Adrenal gland (tissue), 12 donors: Measurements from ENCODE around the gene MID1IP1. TPM values are rescaled to one million over a fixed set of nuclear protein-coding genes. Genes with fewer than 3 reads are reported as not detected.

Source experiments
- DNase-seq, 7 donors: peaks; one replicate each; pipeline ENCODE4 v3.0.0-alpha.2; 2019 to 2020
- H3K27ac ChIP-seq, 5 donors: fragments of 200-600 bp; sonication (generic) in 4 of 5; 1 replicate in 3 of 5; 2 replicates in 2 of 5; pipeline versions ENCODE4 v1.5.1 to v1.8.0; 2016 to 2020; ENCODE audit warnings: mild to moderate bottlenecking in 1 of 5
- H3K27me3 ChIP-seq: fragments of 200-600 bp; 2 replicates; pipeline ENCODE4 v1.8.0; 2021
- H3K36me3 ChIP-seq, 2 donors: fragments of 200-600 bp; replicated peaks in 1 of 2; 1 replicate in 1 of 2; 2 replicates in 1 of 2; pipeline versions ENCODE4 v1.5.1 to v1.8.0; 2018 to 2022
- H3K4me1 ChIP-seq, 2 donors: fragments of 200-600 bp; replicated peaks in 1 of 2; 1 replicate in 1 of 2; 2 replicates in 1 of 2; pipeline versions ENCODE4 v1.5.1 to v1.8.0; 2018 to 2021
- H3K4me3 ChIP-seq, 4 donors: fragments of 200-600 bp; sonication (generic) in 3 of 4; one replicate each; pipeline ENCODE4 v1.5.1; 2016 to 2018
- H3K9me3 ChIP-seq, 3 donors: fragments of 200-600 bp; sonication (generic) in 1 of 3; replicated peaks in 1 of 3; 1 replicate in 2 of 3; 2 replicates in 1 of 3; pipeline versions ENCODE4 v1.5.1 to v1.8.0; 2016 to 2021
- POLR2A ChIP-seq, 2 donors: fragments of 450-650 bp; IDR thresholded peaks; one replicate each; pipeline ENCODE4 v1.6.1; 2017; ENCODE audit warnings: antibody characterized with exemption in 2 of 2, mild to moderate bottlenecking in 2 of 2, moderate library complexity in 1 of 2
- WGBS, 4 donors: extraction: QIAGEN DNeasy Blood & Tissue Kit in 2 of 4; methylation state at CpG; one replicate each; pipeline versions ENCODE4 v1.1.5 to v1.1.7; 2013 to 2017; 5-methylcytosine and 5-hydroxymethylcytosine counted together
- intact Hi-C, 2 donors: fragments of 100-400 bp; cut with DNase I; formaldehyde crosslinking; loops; one replicate each; pipeline versions ENCODE4 v1.14.1 to v1.15.0; 2022 to 2023
- polyA plus RNA-seq, 3 donors: library from polyadenylated mRNA; stranded (reverse); fragments of 200-250 nt in 2 of 3; fragments of 350-450 nt in 1 of 3; fragmentation: Illumina TruSeq in 1 of 3; extraction: RNeasy Lipid Tissue Mini Kit (QIAGEN cat#74804) in 1 of 3; gene quantifications; one replicate each; pipeline ENCODE4 v1.2.3, GENCODE V29; 2013 to 2014
- total RNA-seq, 9 donors: library from RNA; depleted of rRNA in 4 of 9; stranded (reverse); fragments of >200 nt in 4 of 9; fragments of 120-200 nt in 1 of 9; fragmentation: NEBNext Ultra II Directional in 1 of 9; extraction: Animal tissue kit (Norgen Biotek cat#: 25700) in 1 of 9; gene quantifications; one replicate each; pipeline versions ENCODE4 v1.1.0 to v1.2.4, GENCODE V29; 2013 to 2023
- TF ChIP-seq, protein P1 (sequence below), 6 experiments: fragments of 450-650 bp in 4 of 6; fragments of 200-600 bp in 2 of 6; sonication (generic) in 1 of 6; IDR thresholded peaks; 1 replicate in 5 of 6; 2 replicates in 1 of 6; pipeline versions ENCODE4 v1.5.1 to v1.8.0; 2016 to 2021; ENCODE audit warnings: antibody characterized with exemption in 6 of 6, mild to moderate bottlenecking in 2 of 6, moderate library complexity in 1 of 6
- donor health status: healthy with polysubstance abuse.
- donor health status: Bipolar disorder and iron deficiency.
- donor health status: DM: yes; HTN: yes; CAD: no.
- donor health status: DM: no; HTN: no; CAD: no.
- donor health status: DM: no; HTN: no; CAD: no.
- donor health status: DM: yes; HTN: yes; CAD: no.

MID1IP1 gene
- total and polyA plus RNA-seq, 12 donors = 16.8 to 106 (median 50.6) TPM

DNA sequence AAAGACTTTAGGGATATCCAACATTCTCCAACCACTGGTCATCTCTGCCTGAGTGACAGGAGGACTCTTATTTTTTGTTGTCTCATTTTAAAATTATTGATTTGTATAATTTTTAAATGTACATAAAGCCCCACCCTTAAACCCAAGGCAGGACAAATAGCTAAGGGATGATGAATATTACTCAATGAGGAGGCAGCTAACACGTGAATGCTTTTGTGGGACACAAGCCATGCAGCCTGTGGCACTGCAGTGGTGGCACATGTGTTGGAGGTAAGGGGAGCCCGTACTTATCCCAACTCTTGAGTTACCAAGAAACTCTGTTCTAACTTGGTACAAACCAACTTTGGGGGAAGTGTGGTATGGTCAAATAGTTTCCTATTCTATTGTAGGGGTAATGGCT lies 19.5 kb downstream of the MID1IP1 start:
- no peak for DNase-seq
- Histone ChIP-seq H3K4me1 (no peaks in the 10 kb centered on the region), H3K27ac (no peak overlapping the region), H3K36me3 (no peaks in the 10 kb centered on the region), H3K27me3 (no peaks in the 10 kb centered on the region), H3K4me3 (no peak overlapping the region), H3K9me3 (no peaks in the 10 kb centered on the region)
- 69 to 94% (median 83%) methylated on average over 2 of the region's 2 CpGs for WGBS, 4 donors
- TF ChIP-seq, protein P1, sequence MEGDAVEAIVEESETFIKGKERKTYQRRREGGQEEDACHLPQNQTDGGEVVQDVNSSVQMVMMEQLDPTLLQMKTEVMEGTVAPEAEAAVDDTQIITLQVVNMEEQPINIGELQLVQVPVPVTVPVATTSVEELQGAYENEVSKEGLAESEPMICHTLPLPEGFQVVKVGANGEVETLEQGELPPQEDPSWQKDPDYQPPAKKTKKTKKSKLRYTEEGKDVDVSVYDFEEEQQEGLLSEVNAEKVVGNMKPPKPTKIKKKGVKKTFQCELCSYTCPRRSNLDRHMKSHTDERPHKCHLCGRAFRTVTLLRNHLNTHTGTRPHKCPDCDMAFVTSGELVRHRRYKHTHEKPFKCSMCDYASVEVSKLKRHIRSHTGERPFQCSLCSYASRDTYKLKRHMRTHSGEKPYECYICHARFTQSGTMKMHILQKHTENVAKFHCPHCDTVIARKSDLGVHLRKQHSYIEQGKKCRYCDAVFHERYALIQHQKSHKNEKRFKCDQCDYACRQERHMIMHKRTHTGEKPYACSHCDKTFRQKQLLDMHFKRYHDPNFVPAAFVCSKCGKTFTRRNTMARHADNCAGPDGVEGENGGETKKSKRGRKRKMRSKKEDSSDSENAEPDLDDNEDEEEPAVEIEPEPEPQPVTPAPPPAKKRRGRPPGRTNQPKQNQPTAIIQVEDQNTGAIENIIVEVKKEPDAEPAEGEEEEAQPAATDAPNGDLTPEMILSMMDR (IDR thresholded peaks at IDR 0.05) = no peak
- no peak for TF ChIP-seq POLR2A (IDR thresholded peaks at IDR 0.05)
- intact Hi-C loops = no loop called here

DNA sequence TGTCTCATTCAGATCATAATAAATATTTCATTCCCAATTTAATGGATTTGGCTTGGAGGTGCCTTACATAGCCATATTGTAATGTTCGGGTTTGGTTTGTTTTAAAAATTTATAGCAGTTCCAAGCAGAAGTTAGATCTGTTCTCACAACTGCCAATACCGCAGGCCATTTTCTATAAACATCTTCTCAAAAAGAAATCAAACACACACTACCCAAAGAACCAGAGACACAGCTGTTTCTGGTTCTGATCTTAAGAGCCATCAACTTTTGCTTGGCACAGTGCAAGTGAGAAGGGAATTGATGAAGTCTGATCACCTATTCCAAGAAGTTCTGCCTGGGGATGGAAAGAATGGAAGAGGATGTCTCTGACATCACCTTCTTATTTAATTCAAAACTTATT lies 22.9 kb downstream of the MID1IP1 start:
- peaks cover 17% of the 10 kb centered on the region for H3K27me3 ChIP-seq
- WGBS, 4 donors = 78 to 100% (median 92%) methylated on average over 2 of the region's 2 CpGs

DNA sequence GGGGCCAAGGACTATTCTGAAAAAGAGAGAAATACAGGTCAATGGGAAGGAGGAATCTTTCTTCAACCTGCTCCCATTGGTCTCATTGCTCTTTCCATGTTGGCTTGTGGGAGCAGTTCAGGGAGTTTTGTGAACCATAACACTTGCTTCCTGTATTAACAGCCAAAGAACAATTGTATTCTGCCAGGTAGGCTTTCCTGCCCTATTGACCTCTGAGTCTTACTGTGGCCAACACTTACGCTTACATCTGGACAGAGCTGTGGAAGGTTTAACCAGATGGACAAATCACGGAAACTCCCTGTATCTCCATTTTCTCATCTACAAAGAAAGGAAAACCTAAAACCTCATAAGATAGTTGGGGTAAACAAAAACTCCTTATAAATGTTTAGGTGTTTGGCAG lies 30.7 kb downstream of the MID1IP1 start:
- Histone ChIP-seq H3K27me3 (peaks cover 17% of the 10 kb centered on the region), H3K36me3 (no peaks in the 10 kb centered on the region), H3K4me3 (no peak overlapping the region), H3K27ac (no peak overlapping the region), H3K4me1 (no peaks in the 10 kb centered on the region), H3K9me3 (no peaks in the 10 kb centered on the region)
- intact Hi-C loops = no loop called here
- DNase-seq = no peak
- no peak for TF ChIP-seq POLR2A (IDR thresholded peaks at IDR 0.05)
- TF ChIP-seq, protein P1 (IDR thresholded peaks at IDR 0.05) = no peak
- WGBS, 4 donors = 79 to 100% (median 86%) methylated on average over 2 of the region's 2 CpGs

More for the DNA sequence above, 22.9 kb downstream of the MID1IP1 start:
- Histone ChIP-seq H3K27ac (no peak overlapping the region), H3K4me3 (no peak overlapping the region), H3K36me3 (no peaks in the 10 kb centered on the region), H3K9me3 (no peaks in the 10 kb centered on the region), H3K4me1 (no peaks in the 10 kb centered on the region)
- intact Hi-C loops = no loop called here
- DNase-seq = no peak
- TF ChIP-seq, protein P1 (IDR thresholded peaks at IDR 0.05) = no peak
- no peak for TF ChIP-seq POLR2A (IDR thresholded peaks at IDR 0.05)

DNA sequence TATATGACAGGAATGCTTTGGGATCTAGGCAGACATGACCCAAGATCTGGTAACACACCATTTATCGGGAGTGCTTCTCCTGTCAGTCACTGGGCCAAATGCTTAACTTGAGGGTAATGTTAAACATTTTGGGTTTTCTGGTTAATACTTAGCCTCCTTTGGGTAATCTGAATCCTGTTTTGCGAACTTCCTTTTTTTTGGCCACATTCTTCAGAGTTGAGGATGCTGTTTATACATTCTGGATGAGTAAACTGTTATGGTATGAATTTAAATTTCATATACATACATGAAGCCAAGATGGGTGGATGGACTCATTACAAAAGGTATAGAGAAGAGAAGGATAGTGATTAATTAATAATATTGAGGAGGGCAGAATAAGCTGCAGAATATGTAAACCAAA lies 36.1 kb downstream of the MID1IP1 start:
- Histone ChIP-seq H3K36me3 (no peaks in the 10 kb centered on the region), H3K9me3 (no peaks in the 10 kb centered on the region), H3K27ac (no peak overlapping the region), H3K4me3 (no peak overlapping the region), H3K27me3 (peaks cover 13% of the 10 kb centered on the region), H3K4me1 (no peaks in the 10 kb centered on the region)
- DNase-seq = no peak
- intact Hi-C loops = no loop called here
- TF ChIP-seq POLR2A (IDR thresholded peaks at IDR 0.05) = no peak
- TF ChIP-seq, protein P1 (IDR thresholded peaks at IDR 0.05) = no peak
- 83 to 100% (median 92%) methylated on average over 2 of the region's 2 CpGs for WGBS, 4 donors
